IPS DF 6.9 (cell line): ENCODE results near the gene TBX18.

ENCODE experiments used
- DNase-seq: peaks from one replicate; pipeline ENCODE4 v3.0.0-alpha.2; 2013; ENCODE audit warnings: low read depth, low spot score
- H3K27ac ChIP-seq: one replicate; pipeline ENCODE4 v1.5.1; 2013; ENCODE audit warnings: low read length, control low read depth
- H3K27me3 ChIP-seq: 2 replicates; pipeline ENCODE4 v1.6.1; 2013; ENCODE audit warnings: mild to moderate bottlenecking, low read length; ENCODE audit not compliant: control insufficient read depth, insufficient read depth
- H3K36me3 ChIP-seq: 2 replicates; pipeline ENCODE4 v1.6.1; 2013; ENCODE audit warnings: low read length; ENCODE audit not compliant: control insufficient read depth, insufficient read depth
- H3K4me1 ChIP-seq: 2 replicates; pipeline ENCODE4 v1.6.1; 2013; ENCODE audit warnings: low read length; ENCODE audit not compliant: control insufficient read depth, insufficient read depth
- H3K4me3 ChIP-seq: 2 replicates; pipeline ENCODE4 v1.5.1; 2013; ENCODE audit warnings: mild to moderate bottlenecking, low read length
- H3K9me3 ChIP-seq: 2 replicates; pipeline ENCODE4 v1.6.1; 2013; ENCODE audit warnings: low read length, inconsistent platforms; ENCODE audit not compliant: control insufficient read depth, insufficient read depth
- WGBS: extraction: QIAGEN DNeasy Blood & Tissue Kit; methylation state at CpG from one replicate; pipeline ENCODE4 v1.1.7; 2013; ENCODE audit warnings: mixed read lengths, missing lambda C conversion rate; ENCODE audit not compliant: insufficient read length, insufficient coverage; 5-methylcytosine and 5-hydroxymethylcytosine counted together

The TBX18 gene

DNA sequence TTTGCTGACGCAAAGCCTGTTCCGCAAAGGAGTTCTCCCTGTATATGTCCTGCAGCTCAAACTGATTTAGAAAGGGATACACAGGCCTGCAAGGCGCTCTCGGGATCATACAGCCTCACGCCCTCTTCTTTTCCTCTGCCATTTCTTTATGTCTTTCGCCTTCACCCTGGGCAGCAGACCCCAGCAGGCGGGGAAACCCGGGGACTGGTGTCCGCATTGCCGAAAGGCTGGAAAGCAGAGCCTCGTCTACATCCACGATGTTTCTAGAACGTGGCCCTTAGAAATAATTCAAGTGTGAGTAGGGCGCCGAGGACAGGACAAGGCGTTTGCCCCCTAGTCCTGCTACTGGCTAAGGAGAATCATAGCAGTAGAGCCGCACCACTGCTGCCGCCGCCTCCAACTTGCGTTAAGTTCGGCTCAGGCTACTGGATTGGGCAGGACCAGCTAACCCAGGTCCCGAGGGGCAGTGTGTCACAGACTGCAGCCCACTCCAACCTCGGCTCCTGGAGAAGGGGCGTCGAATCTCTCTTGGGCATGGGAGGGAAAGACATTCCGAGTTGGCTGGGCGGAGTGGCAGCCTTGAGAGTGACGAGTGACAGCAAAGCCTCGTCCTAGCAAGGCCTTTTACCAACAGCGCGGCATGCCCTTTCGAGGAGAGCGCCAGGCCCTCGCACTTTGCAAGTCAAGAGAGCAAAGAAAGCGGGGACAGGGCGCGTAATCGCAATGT, 2.6 kb upstream of the TBX18 start:
- WGBS, result no CpG with 5 or more reads among the region's 38 CpGs
- DNase-seq, result no peak
- no peaks in the 10 kb centered on the region for H3K36me3 ChIP-seq
- peak overlapping the region; percentile 3; the same call in 1 of the 2 replicates for H3K4me3 ChIP-seq
- peaks cover 6% of the 10 kb centered on the region; the same call in 1 of the 2 replicates for H3K4me1 ChIP-seq
- H3K27ac ChIP-seq, result no peak overlapping the region
- no peaks in the 10 kb centered on the region for H3K9me3 ChIP-seq
- peaks cover 75% of the 10 kb centered on the region for H3K27me3 ChIP-seq

DNA sequence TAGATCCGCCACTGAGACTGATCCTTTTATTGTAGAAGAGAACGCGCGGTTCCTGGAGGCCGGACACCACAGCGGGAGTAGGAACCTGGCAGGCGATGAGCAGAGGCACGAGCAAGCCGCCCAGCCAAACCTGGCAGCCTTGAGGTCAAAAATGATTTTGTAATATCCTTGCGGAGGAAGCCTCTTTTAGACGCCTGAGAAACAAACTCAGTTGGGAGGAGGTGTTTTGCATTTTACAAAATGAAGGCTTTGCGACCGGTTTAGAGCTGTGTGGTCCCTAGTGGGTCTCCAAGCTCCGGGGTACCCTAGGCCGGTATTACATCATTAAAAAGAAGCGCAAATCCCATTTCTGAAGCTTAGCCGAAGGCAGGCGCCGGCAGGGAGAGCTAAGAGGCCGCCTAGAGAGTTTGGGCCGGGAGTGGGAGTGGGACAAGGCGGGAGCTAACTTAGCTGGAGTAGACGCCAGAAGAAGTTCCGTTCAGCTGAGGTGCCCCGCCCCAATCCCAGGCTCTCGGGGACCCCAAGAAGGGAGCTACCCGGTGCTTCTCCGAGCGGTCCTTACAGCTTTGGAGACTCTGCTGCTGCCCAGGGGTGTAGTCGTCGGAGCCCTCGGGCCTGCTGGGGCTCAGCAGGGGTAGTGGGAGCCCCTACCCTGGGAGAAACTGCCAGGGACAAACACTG, 1.9 kb upstream of the TBX18 start:
- DNase-seq, result no peak
- H3K27me3 ChIP-seq, result peaks cover 69% of the 10 kb centered on the region
- no peak overlapping the region for H3K27ac ChIP-seq
- H3K4me1 ChIP-seq, result peaks cover 6% of the 10 kb centered on the region; the same call in 1 of the 2 replicates
- no CpG with 5 or more reads among the region's 32 CpGs for WGBS
- H3K36me3 ChIP-seq, result no peaks in the 10 kb centered on the region
- peak overlapping the region; percentile 3; the same call in 1 of the 2 replicates for H3K4me3 ChIP-seq
- no peaks in the 10 kb centered on the region for H3K9me3 ChIP-seq

DNA sequence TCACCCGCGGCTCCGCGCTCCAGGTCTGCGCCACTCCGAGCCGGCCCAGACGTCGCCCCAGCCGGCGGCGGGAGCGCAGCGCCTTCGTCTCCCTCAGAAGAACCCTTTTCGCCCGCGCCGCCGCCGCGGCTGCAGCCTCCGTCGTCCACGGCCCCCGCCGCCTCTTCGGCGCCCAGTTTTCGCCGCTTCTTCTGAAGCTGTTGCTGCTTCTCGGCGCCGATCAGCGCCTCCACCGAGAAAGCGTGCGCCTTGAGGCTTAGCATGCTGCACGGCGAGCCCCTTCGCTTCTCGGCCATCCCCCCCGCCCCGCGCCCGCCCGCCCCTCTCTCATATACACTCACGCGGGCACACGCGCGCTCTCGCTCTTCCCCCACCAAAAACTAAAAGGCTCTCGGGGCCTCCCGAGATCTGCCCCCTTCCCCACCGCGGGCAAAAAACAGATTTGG, 489 bp downstream of the TBX18 start:
- no peaks in the 10 kb centered on the region for H3K36me3 ChIP-seq
- H3K27me3 ChIP-seq, result peaks cover 59% of the 10 kb centered on the region
- H3K27ac ChIP-seq, result no peak overlapping the region
- H3K9me3 ChIP-seq, result no peaks in the 10 kb centered on the region
- DNase-seq, result no peak
- H3K4me3 ChIP-seq, result peak overlapping the region; percentile 51; the same call in 1 of the 2 replicates
- no CpG with 5 or more reads among the region's 57 CpGs for WGBS
- peaks cover 6% of the 10 kb centered on the region; the same call in 1 of the 2 replicates for H3K4me1 ChIP-seq

DNA sequence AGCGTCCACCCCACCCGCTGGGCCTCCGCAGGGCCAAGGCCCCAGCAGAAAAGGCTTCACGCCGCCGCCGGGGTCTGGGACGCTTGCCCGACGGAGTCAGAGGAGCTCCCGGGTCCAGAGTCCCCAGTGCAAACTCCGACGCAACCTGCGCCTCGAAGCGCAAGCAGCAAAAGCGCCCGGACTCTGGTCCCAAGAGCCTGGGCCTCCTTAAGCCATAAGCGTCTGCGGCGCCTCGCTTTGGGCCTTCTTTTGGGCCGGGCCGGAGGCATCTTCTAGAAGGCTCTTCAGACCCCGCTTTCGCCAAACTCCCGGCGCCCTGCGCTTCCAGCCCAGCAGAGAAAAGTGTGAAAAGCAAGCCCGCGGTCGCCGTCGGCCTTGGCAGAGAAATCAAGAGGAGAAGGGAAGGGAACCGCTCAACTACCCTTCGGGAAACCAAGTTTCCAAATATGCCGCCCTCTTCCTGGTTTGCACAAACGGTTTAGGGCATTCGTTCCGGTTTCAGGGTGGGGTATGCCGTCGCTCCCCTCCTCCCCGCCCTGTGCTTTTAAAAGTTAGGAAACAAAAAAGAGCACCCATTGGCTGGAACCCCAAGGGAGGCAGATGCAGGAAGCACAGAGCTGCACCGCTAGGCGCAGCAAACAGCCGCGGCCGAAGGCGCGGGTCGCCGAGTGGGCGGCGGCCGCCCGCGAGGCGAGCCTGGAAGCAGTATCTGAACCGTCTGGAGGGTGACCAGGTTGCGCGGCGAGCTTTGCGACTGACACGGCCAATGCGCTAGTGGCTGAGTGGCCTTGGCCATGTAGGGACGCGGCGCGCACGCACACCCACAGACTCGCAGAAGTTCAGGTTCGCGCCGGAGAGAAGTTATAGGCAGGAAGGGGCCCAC, 1.2 kb downstream of the TBX18 start:
- Histone ChIP-seq H3K27ac (no peak overlapping the region), H3K4me3 (peak overlapping the region; percentile 51; the same call in 1 of the 2 replicates), H3K27me3 (peaks cover 53% of the 10 kb centered on the region)

DNA sequence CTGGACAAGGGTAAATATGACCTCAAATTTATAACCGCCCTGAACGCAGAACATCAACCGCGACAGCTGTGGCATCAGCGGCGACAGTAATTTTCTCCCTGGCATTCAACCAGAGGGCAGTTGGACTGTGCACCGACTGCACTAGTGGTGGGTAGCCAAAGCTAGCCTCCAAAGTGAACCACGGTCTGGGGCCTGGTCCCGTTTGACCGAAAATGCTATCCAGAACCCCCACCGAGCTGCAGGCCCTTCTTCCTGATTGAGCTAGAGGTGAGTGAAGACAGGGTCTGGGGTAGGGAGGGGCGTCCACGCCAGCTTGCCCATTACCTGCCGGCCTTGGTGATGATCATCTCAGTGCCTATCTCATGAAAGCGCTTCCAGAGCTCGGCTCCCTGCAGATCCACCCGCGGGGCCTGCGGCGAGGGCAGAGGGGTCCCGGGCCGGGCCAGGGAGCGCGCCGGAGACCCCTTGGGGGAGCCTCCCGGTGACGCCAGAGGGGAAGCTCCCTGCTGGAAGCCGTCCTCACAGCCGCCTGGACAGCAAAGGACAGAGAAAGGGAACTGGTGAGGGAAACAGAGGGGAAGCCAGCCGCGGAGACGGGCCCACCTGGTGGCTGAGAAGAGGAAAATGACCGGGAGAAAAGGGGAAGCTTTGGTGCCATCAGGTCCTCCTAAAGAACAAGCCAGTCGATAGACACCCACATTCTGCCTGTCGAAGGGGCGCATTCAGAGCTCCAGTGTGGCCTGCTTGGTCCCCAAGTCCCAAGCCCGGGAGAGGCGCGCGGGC, 2.0 kb downstream of the TBX18 start:
- H3K4me3 ChIP-seq, result no peak overlapping the region
- no CpG with 5 or more reads among the region's 40 CpGs for WGBS

More for the DNA sequence above, 1.2 kb downstream of the TBX18 start:
- Histone ChIP-seq H3K4me1 (peaks cover 6% of the 10 kb centered on the region; the same call in 1 of the 2 replicates), H3K36me3 (no peaks in the 10 kb centered on the region), H3K9me3 (no peaks in the 10 kb centered on the region)
- no CpG with 5 or more reads among the region's 74 CpGs for WGBS
- DNase-seq, result no peak

DNA sequence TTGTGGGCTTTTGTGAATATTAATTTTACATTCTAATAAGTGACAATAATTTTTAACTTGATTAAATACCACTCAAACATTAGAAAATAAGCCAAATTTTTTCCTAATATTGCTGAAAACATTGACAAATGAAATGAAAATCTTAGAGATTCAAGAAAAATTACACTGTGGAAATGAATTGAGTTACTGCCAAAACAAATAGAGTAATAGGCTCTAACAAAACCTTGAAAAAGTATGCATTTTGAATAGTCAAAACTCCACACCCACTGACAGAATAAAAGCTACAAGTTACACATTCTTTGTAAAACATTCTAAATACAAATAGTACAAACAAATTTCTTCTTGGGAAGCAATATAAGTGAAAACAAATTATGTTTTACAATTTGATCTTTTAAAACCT, 5.9 kb downstream of the TBX18 start:
- peaks cover 18% of the 10 kb centered on the region for H3K27me3 ChIP-seq
- H3K27ac ChIP-seq, result no peak overlapping the region
- H3K36me3 ChIP-seq, result no peaks in the 10 kb centered on the region

More for the DNA sequence above, 2.0 kb downstream of the TBX18 start:
- no peaks in the 10 kb centered on the region for H3K36me3 ChIP-seq
- peaks cover 6% of the 10 kb centered on the region; the same call in 1 of the 2 replicates for H3K4me1 ChIP-seq
- no peak for DNase-seq
- H3K27ac ChIP-seq, result no peak overlapping the region
- no peaks in the 10 kb centered on the region for H3K9me3 ChIP-seq
- peaks cover 45% of the 10 kb centered on the region for H3K27me3 ChIP-seq

DNA sequence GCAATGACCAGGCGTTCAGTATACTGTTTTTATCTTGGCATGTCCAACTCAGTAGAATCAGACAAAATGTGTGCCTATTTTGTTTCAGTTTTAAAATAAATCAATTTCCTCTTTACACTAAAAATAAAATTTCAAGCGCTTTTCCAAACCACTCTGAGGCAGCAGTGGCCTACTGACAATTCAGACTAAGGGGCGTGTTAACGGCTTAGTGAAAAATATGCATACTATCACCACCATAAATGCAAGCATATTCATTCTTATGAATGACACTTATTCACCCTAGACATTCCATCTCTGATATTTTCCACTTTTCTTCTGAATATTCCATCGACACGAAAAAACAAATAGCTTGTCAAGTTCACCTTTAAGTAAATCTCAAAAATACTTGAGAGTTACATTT, 7.5 kb downstream of the TBX18 start:
- 100% methylated on average over 2 of the region's 6 CpGs for WGBS
- peaks cover 3% of the 10 kb centered on the region; the same call in 1 of the 2 replicates for H3K27me3 ChIP-seq
- no peak overlapping the region for H3K4me3 ChIP-seq
- H3K27ac ChIP-seq, result no peak overlapping the region
- no peaks in the 10 kb centered on the region for H3K4me1 ChIP-seq
- no peaks in the 10 kb centered on the region for H3K36me3 ChIP-seq
- no peak for DNase-seq
- H3K9me3 ChIP-seq, result no peaks in the 10 kb centered on the region

More for the DNA sequence above, 5.9 kb downstream of the TBX18 start:
- DNase-seq, result no peak
- H3K4me3 ChIP-seq, result no peak overlapping the region
- H3K4me1 ChIP-seq, result no peaks in the 10 kb centered on the region
- H3K9me3 ChIP-seq, result no peaks in the 10 kb centered on the region

DNA sequence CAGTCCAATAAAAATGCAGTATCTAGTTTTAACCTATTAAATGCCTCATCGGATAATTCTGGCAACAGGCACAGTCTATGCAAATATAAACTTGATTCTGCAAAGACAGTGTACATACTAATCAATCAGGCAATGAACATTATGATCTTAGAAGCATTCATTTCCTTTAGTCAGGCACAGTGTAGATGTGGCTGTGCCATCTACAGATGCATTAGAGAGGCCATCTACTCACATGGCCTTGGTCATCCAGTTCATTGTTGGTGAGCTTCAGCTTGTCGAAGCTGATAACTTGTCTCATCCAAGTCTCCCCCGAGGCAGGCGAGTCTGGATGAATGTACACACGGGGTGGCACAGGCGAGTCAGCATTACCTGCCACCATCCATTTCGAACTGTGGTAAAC, 7.9 kb downstream of the TBX18 start:
- H3K4me3 ChIP-seq, result no peak overlapping the region
- H3K9me3 ChIP-seq, result no peaks in the 10 kb centered on the region
- DNase-seq, result no peak
- no peak overlapping the region for H3K27ac ChIP-seq
- H3K4me1 ChIP-seq, result no peaks in the 10 kb centered on the region
- WGBS, result no CpG with 5 or more reads among the region's 7 CpGs
- H3K27me3 ChIP-seq, result peaks cover 3% of the 10 kb centered on the region; the same call in 1 of the 2 replicates
- H3K36me3 ChIP-seq, result no peaks in the 10 kb centered on the region

DNA sequence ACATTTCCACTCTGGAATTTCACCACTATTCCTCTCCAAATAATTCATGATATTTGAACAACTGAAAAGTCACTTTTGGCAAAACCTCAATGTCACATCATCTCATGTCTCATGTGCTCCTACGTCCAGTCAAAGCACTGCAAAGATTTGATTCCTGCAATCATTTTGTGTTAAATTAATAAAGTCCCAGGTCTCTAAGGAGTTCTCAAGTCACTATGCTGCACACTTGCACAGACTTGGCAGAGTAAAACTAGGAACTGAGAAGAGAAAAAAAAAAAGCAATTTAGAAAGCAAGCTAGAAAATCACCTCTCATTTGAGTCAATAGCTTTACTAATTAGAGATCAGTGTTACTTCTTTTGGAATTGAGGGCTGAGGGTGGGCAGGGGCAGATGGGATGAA, 11.2 kb downstream of the TBX18 start:
- Histone ChIP-seq H3K4me1 (no peaks in the 10 kb centered on the region), H3K4me3 (no peak overlapping the region), H3K27ac (no peak overlapping the region), H3K9me3 (no peaks in the 10 kb centered on the region), H3K27me3 (no peaks in the 10 kb centered on the region), H3K36me3 (no peaks in the 10 kb centered on the region)
- whole genome bisulfite sequencing, result no CpG with 5 or more reads among the region's 1 CpG
- DNase-seq, result no peak
